ENCODE results near the gene RASAL1.

DNA sequence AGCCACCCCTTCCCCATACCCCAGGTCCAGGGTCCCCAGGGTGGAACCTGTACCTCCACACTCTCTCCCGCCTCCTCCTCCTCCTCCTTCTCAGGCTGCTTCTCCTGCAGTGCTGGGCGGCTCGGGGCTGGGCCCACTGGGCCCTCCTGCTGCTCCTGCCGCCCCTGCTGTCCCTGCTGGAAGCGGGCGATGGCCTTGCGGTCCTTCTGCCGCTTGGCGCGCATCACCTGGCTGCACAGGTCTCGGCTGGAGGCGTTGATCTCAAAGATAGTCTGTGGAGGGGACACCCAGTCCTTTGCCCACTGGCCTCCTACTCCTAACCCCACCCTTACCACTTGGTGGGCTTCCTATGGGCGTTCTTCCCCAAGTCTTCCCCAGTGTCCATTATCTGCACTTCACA, 28.5 kb upstream of the RASAL1 start:
- TF ChIP-seq, protein P1, sequence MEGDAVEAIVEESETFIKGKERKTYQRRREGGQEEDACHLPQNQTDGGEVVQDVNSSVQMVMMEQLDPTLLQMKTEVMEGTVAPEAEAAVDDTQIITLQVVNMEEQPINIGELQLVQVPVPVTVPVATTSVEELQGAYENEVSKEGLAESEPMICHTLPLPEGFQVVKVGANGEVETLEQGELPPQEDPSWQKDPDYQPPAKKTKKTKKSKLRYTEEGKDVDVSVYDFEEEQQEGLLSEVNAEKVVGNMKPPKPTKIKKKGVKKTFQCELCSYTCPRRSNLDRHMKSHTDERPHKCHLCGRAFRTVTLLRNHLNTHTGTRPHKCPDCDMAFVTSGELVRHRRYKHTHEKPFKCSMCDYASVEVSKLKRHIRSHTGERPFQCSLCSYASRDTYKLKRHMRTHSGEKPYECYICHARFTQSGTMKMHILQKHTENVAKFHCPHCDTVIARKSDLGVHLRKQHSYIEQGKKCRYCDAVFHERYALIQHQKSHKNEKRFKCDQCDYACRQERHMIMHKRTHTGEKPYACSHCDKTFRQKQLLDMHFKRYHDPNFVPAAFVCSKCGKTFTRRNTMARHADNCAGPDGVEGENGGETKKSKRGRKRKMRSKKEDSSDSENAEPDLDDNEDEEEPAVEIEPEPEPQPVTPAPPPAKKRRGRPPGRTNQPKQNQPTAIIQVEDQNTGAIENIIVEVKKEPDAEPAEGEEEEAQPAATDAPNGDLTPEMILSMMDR (IDR thresholded peaks at IDR 0.05 in 8 of 11, conservative IDR thresholded peaks at IDR 0.05 in 3 of 11), result no peak
- no peak for TF ChIP-seq POLR2A (IDR thresholded peaks at IDR 0.05)
- peak in 1 of 3 donors; percentile 30 for TF ChIP-seq POLR2AphosphoS5 (IDR thresholded peaks at IDR 0.05)
